Tibial nerve (tissue), 4 donors: ENCODE data around the gene MYO3B.

ENCODE experiments used
- EP300 ChIP-seq, 2 donors: sonication (generic); formaldehyde crosslinking; IDR thresholded peaks; one replicate each; pipeline ENCODE4 v1.6.1; 2017; ENCODE audit warnings: antibody characterized with exemption in 2 of 2, mild to moderate bottlenecking in 1 of 2
- POLR2A ChIP-seq, 2 donors: fragments of 450-650 bp; IDR thresholded peaks; one replicate each; pipeline ENCODE4 v1.6.1; 2017; ENCODE audit warnings: antibody characterized with exemption in 2 of 2, mild to moderate bottlenecking in 2 of 2, moderate library complexity in 2 of 2
- TF ChIP-seq, protein P1 (sequence below), 5 experiments: fragments of 200-600 bp in 3 of 5; fragments of 450-650 bp in 2 of 5; sonication (generic) in 3 of 5; IDR thresholded peaks; one replicate each; pipeline ENCODE4 v1.5.1; 2016 to 2019; ENCODE audit warnings: antibody characterized with exemption in 5 of 5, mild to moderate bottlenecking in 3 of 5, moderate library complexity in 2 of 5

DNA sequence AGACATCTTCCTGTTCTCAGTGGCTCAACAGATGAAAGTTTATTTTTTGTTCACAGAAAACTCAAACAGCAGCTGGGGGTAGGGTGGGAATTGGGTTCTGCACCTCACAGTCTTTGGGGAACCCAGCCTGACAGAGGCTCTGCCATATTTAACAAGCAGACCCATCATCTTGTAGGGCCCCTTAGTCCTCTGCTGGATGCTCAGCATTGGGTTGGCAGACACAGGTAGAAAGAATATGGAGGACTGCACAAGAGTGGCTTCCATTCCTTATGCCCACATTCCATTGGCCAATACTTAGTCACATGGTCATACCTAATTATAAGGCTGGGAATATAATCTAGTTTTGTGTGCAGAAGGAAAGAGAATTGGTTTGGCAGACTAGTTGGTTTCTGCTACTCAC is 89.1 kb downstream of the MYO3B start:
- TF ChIP-seq, protein P1, sequence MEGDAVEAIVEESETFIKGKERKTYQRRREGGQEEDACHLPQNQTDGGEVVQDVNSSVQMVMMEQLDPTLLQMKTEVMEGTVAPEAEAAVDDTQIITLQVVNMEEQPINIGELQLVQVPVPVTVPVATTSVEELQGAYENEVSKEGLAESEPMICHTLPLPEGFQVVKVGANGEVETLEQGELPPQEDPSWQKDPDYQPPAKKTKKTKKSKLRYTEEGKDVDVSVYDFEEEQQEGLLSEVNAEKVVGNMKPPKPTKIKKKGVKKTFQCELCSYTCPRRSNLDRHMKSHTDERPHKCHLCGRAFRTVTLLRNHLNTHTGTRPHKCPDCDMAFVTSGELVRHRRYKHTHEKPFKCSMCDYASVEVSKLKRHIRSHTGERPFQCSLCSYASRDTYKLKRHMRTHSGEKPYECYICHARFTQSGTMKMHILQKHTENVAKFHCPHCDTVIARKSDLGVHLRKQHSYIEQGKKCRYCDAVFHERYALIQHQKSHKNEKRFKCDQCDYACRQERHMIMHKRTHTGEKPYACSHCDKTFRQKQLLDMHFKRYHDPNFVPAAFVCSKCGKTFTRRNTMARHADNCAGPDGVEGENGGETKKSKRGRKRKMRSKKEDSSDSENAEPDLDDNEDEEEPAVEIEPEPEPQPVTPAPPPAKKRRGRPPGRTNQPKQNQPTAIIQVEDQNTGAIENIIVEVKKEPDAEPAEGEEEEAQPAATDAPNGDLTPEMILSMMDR (IDR thresholded peaks at IDR 0.05): no peak
- TF ChIP-seq POLR2A (IDR thresholded peaks at IDR 0.05) (no peak), EP300 (IDR thresholded peaks at IDR 0.05) (no peak)
